GM21529 (cell line): Measurements from ENCODE around the gene SLC26A3.

Experiments
- ATAC-seq: cut with Tn5 transposase; IDR thresholded peaks from one replicate; pipeline ENCODE4 v1.9.1; 2021; ENCODE audit not compliant: unreplicated experiment

The SLC26A3 gene

GRCh38 chr7:107816011-107816566 lies 13.1 kb upstream of the SLC26A3 start:
- no peak for ATAC-seq

GRCh38 chr7:107815254-107815882 lies 12.3 kb upstream of the SLC26A3 start:
- ATAC-seq, result no peak

DNA sequence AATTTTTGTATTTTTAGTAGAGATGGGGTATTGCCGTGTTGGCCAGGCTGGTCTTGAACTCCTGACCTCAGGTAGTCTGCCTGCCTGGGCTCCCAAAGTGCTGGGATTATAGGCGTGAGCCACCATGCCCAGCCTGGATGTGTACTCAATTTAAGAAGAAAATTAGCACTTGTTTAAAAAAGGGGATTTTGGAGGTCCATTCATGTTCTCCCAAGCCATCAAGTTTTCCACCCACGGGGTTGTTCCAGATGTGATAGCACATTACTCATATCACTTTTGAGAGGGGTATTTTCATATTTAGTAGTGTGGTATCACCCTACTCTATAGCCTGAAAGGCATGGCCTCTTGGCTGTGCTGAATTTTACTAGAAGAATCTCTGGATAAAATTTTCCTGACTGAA lies 10.5 kb upstream of the SLC26A3 start:
- no peak for ATAC-seq

DNA sequence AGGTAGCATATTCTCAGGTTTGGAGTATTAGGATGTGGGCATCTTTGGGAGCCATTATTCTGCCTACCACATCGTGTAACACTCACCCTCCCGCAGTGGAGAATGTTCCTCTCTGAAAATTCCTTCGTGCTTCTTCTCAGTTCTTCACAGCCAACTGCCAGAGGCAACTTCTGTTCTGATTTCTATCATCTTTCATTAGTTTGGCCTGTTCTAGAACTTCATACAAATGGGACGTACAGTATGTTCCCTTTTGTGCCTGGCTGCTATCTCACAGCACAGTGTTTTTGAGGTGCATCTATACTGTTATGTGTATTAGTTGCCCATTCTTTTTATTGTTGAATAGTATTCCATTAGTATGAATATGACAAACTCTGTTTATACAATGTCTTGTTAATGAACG lies 8.9 kb upstream of the SLC26A3 start:
- ATAC-seq, result no peak

GRCh38 chr7:107810626-107811025 lies 7.6 kb upstream of the SLC26A3 start:
- ATAC-seq, result no peak

- no peak for ATAC-seq
Observed at GRCh38 chr7:107809179-107809578, 6.2 kb upstream of the SLC26A3 start.

- no peak for ATAC-seq
Observed at GRCh38 chr7:107799647-107800264, 3.3 kb downstream of the SLC26A3 start.

GRCh38 chr7:107792364-107792763 lies 10.7 kb downstream of the SLC26A3 start:
- no peak for ATAC-seq

DNA sequence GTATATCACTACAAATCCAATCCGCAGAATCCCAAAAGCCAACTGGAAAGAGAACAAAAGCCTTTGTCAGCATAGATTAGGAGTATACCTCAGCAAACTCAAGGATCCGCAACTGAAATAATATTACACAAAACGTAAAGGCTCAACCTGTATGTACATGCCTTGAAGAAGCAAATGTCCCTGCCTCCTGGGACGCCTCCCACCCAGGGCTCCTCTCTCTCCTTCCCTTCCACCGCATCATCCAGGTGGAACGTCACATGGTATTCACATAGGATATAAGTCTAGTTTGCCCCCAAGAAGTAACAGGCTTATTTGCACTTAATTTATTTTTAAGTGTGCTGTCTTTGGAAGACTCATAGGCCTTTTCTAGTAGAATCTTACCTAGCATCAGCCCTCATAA lies 13.4 kb downstream of the SLC26A3 start:
- no peak for ATAC-seq

GRCh38 chr7:107788662-107789061 lies 14.4 kb downstream of the SLC26A3 start:
- ATAC-seq, result no peak

DNA sequence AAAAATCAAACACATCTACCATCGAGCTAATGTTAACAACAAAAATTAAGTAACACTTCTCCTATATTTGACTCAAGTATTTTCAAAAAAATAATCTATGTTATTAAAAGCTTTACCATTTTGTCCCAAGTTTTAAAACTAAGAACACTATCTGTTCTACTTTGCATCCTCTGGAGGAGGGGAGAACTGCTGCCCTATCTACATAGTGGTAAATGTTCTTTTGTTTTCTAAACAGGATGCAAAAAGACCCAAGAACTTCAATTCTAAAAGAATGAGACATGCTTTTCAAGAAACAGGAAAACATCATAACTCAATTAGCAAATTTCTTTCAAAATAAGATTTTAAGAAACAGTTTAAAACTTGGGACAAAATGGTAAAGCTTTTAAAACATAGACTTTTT lies 14.8 kb downstream of the SLC26A3 start:
- no peak for ATAC-seq

- no peak for ATAC-seq
Observed at GRCh38 chr7:107785926-107786325, 17.1 kb downstream of the SLC26A3 start.

DNA sequence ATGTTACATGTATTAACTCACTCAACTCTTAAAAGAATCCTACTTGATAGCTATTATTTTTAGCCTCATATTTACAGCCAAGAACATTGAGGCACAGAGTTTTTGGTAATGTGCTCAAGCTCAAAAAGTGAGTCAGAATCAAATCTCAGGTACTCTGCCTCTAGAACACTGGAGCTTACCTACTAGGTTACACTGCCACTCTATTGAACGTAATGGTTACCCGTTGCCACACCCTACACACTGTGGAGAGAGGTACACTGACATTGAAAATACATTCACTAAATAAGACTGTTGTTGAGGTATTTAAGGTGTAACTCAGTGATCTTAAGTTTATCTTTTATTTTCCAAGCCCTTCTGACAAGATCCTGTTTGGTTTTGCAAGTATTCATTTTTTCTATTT lies 17.9 kb downstream of the SLC26A3 start:
- ATAC-seq, result no peak

DNA sequence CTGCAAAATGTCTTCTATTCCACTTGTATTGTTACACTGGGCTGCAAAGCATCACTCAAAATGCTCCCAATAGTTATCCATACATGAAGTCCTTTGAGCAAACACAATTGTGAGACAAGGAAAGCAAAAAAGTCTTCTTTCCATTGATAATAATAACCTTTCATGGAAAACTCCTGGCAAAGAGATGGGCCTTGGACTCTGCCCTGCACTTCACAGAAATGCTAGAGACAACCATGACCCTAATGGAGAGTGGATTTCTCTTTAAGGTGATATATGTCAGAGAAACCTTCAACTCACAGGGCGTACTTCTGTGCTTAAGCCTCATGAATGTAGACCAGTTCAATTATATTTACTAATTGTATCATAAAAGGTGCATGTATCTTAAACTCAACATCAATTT lies 19.4 kb downstream of the SLC26A3 start:
- ATAC-seq, result no peak

DNA sequence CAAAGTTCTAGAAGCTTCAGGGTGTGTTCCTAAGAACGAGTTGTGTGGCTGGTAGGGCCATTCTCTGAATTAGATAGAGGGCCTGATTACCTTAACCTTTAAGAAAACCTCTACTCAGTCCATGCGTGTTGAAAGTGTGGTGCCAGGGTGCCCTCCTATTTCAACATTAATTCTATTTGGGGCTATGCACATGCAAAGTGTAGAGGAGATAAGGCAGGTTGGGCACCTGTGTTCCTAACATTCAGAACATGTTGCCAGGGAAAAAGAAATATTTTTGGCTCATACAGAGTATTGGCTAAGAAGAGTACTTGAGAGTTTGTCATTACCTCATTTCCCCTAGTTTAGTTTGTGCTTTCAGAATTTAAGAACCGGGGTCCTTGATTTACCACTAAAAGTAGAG lies 20.6 kb downstream of the SLC26A3 start:
- ATAC-seq, result no peak

GRCh38 chr7:107779647-107780099 lies 23.4 kb downstream of the SLC26A3 start:
- no peak for ATAC-seq

DNA sequence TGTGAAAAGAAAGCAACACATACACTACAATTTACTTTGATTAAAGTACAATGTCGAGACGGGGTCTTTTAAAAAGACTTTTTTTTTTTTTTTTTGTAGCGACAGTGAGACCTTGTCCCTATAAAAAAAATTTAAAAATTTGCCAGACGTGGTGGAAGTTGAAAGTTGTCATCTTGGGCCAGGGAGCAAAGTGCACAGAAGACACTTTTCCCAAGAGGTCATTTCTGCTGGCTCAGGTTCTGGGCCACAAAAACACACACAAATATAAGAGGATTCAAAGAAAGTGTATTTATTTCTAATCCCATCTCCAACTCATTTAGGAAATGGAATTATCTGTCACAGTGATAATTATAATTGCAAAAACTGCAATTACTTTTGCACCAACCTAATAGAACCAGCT lies 24.7 kb downstream of the SLC26A3 start:
- ATAC-seq, result no peak

DNA sequence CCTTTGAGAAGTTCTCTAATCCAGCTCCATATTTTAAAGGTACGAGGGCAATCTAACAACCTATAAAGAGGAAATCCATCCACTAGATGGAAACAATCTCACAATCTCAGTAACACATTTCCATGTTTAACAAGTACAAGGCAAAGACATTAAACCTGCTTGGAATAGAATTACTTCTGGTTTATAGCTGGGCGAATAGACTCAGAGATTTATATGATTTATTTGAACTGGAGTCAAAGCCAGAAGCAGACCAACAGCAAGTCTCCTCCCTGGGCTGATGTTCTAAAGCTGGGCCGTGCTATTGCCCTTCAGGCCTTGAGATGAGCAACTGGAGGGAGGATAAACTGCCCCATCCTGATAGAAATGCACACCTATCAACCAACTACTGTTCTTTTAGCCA lies 25.3 kb downstream of the SLC26A3 start:
- ATAC-seq, result no peak

DNA sequence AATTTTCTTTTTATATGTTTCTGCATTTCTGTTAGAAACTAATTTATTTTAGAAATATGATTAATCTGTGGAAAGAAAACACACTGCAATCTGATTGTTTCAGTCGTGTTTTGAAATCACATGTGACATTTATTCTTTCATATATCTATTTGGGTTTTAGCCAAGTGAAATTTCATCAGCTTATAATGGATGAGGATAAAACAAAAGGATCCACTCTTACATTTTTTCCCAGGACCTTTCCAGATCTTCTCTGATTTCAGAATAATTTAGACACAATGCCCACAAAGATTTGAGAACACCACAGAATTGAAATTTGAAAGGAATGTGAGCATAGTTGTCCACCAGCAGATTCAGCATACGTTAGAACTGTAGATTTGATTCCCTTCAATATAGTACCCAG lies 30.0 kb downstream of the SLC26A3 start:
- no peak for ATAC-seq

DNA sequence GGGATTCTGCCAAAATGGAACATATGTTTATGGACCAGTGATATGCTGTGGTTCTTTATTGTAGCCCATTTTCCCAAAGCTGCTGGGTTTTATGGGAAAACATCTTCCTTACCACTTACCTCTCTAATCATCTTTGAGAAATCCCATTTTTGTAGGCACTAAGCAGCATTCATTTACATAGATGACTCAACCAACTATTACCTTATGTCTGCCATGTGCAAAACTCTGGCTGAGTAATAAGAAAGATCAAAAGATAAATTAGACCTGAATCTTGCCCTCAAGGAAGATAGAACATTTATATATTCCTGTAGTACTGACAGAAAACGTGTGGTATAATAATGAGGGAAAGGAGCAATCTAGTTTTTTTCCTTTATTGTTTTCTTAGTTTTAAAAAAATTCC lies 34.8 kb downstream of the SLC26A3 start:
- ATAC-seq, result no peak

DNA sequence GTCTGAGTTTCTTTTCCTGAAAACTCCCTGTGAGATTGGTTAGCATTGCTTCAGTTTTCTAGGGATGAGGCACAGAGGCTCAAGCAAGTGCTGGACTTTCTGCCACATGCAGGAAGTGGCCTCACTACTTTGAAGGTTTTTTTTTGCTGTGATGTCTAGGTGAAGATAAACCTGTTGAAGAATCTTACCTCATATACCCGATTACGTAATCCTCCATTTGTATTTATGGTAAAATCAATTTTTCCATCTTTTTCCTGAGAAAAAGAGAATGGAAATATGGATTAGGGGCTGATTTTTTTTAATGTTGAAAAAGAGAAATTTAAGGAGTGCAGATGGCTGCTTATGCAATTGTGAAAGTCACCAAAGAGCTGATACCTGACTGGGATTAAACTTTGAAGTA lies 35.6 kb downstream of the SLC26A3 start:
- ATAC-seq, result no peak

GRCh38 chr7:107758667-107759066 lies 44.4 kb downstream of the SLC26A3 start:
- no peak for ATAC-seq

DNA sequence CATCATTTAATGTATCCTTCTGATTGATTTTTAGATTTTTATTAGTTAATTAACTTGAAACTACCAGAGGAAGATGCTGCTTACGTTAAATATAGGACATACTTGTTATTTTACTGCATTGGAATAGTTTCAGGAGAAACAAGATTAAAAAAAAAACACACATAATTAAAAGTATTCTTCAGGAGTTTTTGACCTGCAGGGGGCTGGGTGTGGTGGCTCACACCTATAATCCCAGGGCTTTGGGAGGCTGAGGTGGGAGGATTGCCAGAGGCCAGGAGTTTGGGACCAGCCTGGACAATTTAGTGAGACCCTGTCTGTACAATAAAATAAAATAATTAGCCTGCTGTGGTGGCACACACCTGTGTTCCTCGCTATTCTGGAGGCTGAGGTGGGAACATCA lies 48.4 kb downstream of the SLC26A3 start:
- ATAC-seq, result no peak
